Activated naive CD8-positive, alpha-beta T cell treated with anti-CD3 and anti-CD28 coated beads for 36 hours (primary cell): Measurements from ENCODE around the gene TNK2. TPM values are rescaled to one million over a fixed set of nuclear protein-coding genes. Genes with fewer than 3 reads are reported as not detected.

Experiments
- DNase-seq: peaks from one replicate; pipeline ENCODE4 v3.0.0; 2021
- H3K27ac Mint-ChIP-seq: one replicate; pipeline ENCODE4 v1.8.0; 2022; ENCODE audit warnings: mild to moderate bottlenecking, moderate library complexity, mixed read lengths
- H3K27me3 Mint-ChIP-seq: one replicate; pipeline ENCODE4 v1.8.0; 2022; ENCODE audit warnings: mild to moderate bottlenecking, mixed read lengths
- H3K36me3 Mint-ChIP-seq: one replicate; pipeline ENCODE4 v1.8.0; 2021; ENCODE audit warnings: mild to moderate bottlenecking, mixed read lengths
- H3K4me1 Mint-ChIP-seq: one replicate; pipeline ENCODE4 v1.8.0; 2021; ENCODE audit warnings: mixed read lengths
- H3K4me3 Mint-ChIP-seq: one replicate; pipeline ENCODE4 v1.8.0; 2022; ENCODE audit warnings: mild to moderate bottlenecking, moderate library complexity, mixed read lengths
- H3K9me3 Mint-ChIP-seq: one replicate; pipeline ENCODE4 v1.8.0; 2022; ENCODE audit warnings: mixed read lengths
- total RNA-seq, 2 experiments: library from RNA; stranded (reverse); gene quantifications; one replicate each; pipeline ENCODE4 v1.2.3, GENCODE V29; 2021

TNK2 gene
- total RNA-seq, 2 experiments from 2014 or later: 34.6 to 35.1 TPM

- Mint-ChIP-seq H3K27me3 (no peaks in the 10 kb centered on the region), H3K9me3 (no peaks in the 10 kb centered on the region), H3K36me3 (peaks cover 5% of the 10 kb centered on the region), H3K4me1 (peaks cover 50% of the 10 kb centered on the region), H3K4me3 (peak overlapping the region; percentile 86), H3K27ac (peak overlapping the region; percentile 94)
- DNase-seq: no peak
These were observed 11.8 kb downstream of the TNK2 start for GRCh38 chr3:195896361-195897080.

GRCh38 chr3:195895861-195896360 lies 12.4 kb downstream of the TNK2 start:
- peaks cover 5% of the 10 kb centered on the region for H3K36me3 Mint-ChIP-seq
- DNase-seq: peak; percentile 78
- no peaks in the 10 kb centered on the region for H3K27me3 Mint-ChIP-seq
- H3K9me3 Mint-ChIP-seq: no peaks in the 10 kb centered on the region
- peak overlapping the region; percentile 86 for H3K4me3 Mint-ChIP-seq
- peaks cover 45% of the 10 kb centered on the region for H3K4me1 Mint-ChIP-seq
- H3K27ac Mint-ChIP-seq: peak overlapping the region; percentile 94

DNA sequence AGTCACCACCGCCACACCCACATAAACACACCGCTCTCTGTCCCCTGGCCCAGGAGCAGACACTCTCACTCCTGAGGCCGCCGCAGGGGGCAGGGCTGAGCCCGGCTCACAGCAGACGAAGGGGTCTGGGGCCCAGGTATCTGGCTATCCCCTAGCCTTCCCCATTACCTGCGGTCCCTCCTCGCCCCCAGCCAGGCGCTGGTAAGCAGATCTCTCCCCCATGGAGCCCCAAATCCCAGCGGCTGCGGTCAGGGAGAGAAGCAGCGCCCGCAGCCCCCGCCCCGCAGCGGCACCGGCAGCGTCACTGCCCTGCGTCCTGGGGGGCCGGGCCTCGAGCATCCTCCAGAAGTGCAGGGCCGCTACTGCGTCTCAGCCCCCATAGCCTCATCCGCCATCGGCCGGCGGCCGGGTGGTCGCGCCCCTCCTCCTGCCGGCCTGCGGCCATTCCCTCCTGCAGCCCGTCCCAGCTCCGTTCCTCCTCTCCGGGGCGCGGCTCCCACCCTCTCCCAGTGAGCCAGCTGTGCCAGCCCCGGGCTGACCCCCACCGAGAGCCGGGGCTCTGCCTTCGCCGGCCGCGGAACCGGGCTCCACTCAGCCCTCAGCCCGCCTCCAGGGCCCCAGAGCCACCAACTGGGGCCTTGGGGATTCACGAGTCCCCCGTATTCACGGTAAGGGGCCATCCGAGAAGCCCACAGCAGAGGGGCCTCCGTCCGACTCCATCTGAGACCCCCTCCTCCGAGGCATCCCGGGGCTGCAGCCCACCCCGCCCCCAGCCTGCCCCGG lies 13.1 kb downstream of the TNK2 start:
- peak; percentile 80 for DNase-seq
- Mint-ChIP-seq H3K4me3 (peak overlapping the region; percentile 86), H3K36me3 (peaks cover 5% of the 10 kb centered on the region), H3K4me1 (peaks cover 39% of the 10 kb centered on the region), H3K27ac (peak overlapping the region; percentile 82), H3K9me3 (no peaks in the 10 kb centered on the region), H3K27me3 (no peaks in the 10 kb centered on the region)

DNA sequence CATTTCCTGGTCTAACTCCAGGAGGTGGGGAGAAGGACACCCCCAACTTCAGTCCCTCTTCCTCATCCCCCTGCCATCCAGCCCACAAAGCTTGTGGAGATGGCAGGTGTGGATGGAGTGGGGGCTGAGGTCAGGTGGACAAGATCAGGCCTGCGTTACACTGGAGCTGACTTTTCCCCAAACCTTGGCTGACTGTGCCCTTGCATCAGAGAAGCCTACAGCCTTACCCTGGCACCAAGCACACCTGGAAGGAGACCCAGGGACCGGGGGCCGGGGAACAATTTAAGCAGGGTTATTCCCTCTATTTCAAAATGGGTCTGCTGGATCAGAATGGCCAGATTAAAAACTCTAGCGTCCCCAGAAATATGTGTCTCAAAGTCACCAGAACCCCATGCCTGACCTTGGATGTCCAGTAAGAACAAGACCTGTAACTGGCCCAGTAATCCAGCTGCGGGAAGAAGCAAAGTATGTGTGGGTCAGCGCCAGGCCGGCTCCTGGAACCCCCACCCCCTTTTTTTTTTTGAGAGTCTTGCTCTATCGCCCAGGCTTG lies 14.4 kb downstream of the TNK2 start:
- Mint-ChIP-seq H3K4me1 (peaks cover 30% of the 10 kb centered on the region), H3K36me3 (peaks cover under 1% of the 10 kb centered on the region), H3K27ac (no peak overlapping the region), H3K27me3 (no peaks in the 10 kb centered on the region), H3K4me3 (peak overlapping the region; percentile 22), H3K9me3 (no peaks in the 10 kb centered on the region)
- no peak for DNase-seq

GRCh38 chr3:195893516-195893915 lies 14.8 kb downstream of the TNK2 start:
- Mint-ChIP-seq H3K27me3 (no peaks in the 10 kb centered on the region), H3K9me3 (no peaks in the 10 kb centered on the region), H3K27ac (no peak overlapping the region), H3K4me1 (peaks cover 30% of the 10 kb centered on the region), H3K4me3 (no peak overlapping the region), H3K36me3 (no peaks in the 10 kb centered on the region)
- no peak for DNase-seq

GRCh38 chr3:195893044-195893395 lies 15.3 kb downstream of the TNK2 start:
- Mint-ChIP-seq H3K9me3 (no peaks in the 10 kb centered on the region), H3K4me3 (no peak overlapping the region), H3K36me3 (no peaks in the 10 kb centered on the region), H3K27me3 (no peaks in the 10 kb centered on the region), H3K27ac (no peak overlapping the region), H3K4me1 (peaks cover 25% of the 10 kb centered on the region)
- DNase-seq: no peak

- no peak overlapping the region for H3K27ac Mint-ChIP-seq
- no peak overlapping the region for H3K4me3 Mint-ChIP-seq
These were observed 16.0 kb downstream of the TNK2 start for GRCh38 chr3:195892105-195893043.

GRCh38 chr3:195891431-195892104 lies 16.8 kb downstream of the TNK2 start:
- H3K36me3 Mint-ChIP-seq: no peaks in the 10 kb centered on the region
- no peaks in the 10 kb centered on the region for H3K9me3 Mint-ChIP-seq
- DNase-seq: no peak
- no peak overlapping the region for H3K4me3 Mint-ChIP-seq
- no peak overlapping the region for H3K27ac Mint-ChIP-seq
- H3K4me1 Mint-ChIP-seq: peaks cover 11% of the 10 kb centered on the region
- no peaks in the 10 kb centered on the region for H3K27me3 Mint-ChIP-seq

More at GRCh38 chr3:195892105-195893043, 16.0 kb downstream of the TNK2 start:
- H3K36me3 Mint-ChIP-seq: no peaks in the 10 kb centered on the region
- peaks cover 19% of the 10 kb centered on the region for H3K4me1 Mint-ChIP-seq
- H3K27me3 Mint-ChIP-seq: no peaks in the 10 kb centered on the region
- DNase-seq: no peak
- H3K9me3 Mint-ChIP-seq: no peaks in the 10 kb centered on the region

GRCh38 chr3:195889870-195890295 lies 18.5 kb downstream of the TNK2 start:
- Mint-ChIP-seq H3K27me3 (no peaks in the 10 kb centered on the region), H3K27ac (no peak overlapping the region), H3K4me3 (no peak overlapping the region), H3K36me3 (no peaks in the 10 kb centered on the region), H3K9me3 (no peaks in the 10 kb centered on the region), H3K4me1 (peaks cover 5% of the 10 kb centered on the region)
- DNase-seq: no peak

GRCh38 chr3:195888981-195889869 lies 19.1 kb downstream of the TNK2 start:
- Mint-ChIP-seq H3K4me3 (no peak overlapping the region), H3K9me3 (no peaks in the 10 kb centered on the region), H3K36me3 (no peaks in the 10 kb centered on the region), H3K4me1 (no peaks in the 10 kb centered on the region), H3K27me3 (no peaks in the 10 kb centered on the region), H3K27ac (no peak overlapping the region)
- DNase-seq: no peak

- no peak overlapping the region for H3K27ac Mint-ChIP-seq
- H3K9me3 Mint-ChIP-seq: no peaks in the 10 kb centered on the region
- H3K4me3 Mint-ChIP-seq: no peak overlapping the region
- no peaks in the 10 kb centered on the region for H3K4me1 Mint-ChIP-seq
- no peaks in the 10 kb centered on the region for H3K36me3 Mint-ChIP-seq
- no peak for DNase-seq
- no peaks in the 10 kb centered on the region for H3K27me3 Mint-ChIP-seq
These were observed 20.0 kb downstream of the TNK2 start for GRCh38 chr3:195888311-195888761.

DNA sequence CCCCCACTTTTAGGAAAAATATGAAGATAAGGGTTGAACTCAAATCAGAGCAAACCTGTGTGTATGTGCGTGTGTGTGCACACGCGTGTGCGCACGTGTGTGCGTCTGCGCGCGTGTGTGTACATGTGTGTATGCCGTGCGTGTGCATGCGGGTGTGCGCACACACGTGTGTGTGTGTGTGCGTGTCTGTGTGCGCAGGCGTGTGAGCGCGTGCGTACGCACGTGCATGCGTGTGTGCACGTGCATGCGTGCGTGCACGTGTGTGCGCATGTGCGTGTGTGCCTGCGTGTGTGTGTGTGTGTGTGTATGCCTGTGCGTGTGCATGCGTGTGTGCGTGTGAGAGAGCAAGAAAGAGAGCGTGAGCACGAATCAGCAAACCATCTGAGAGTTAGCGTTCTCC lies 20.7 kb downstream of the TNK2 start:
- Mint-ChIP-seq H3K27me3 (no peaks in the 10 kb centered on the region), H3K9me3 (no peaks in the 10 kb centered on the region), H3K4me1 (no peaks in the 10 kb centered on the region), H3K27ac (peak overlapping the region; percentile 25), H3K4me3 (no peak overlapping the region), H3K36me3 (no peaks in the 10 kb centered on the region)
- DNase-seq: no peak
